ENCODE results near the gene FCER2.

The FCER2 gene

GRCh38 chr19:7699417-7700401 lies 2.2 kb downstream of the FCER2 start:
- DNase-seq (ENCODE audit: low read depth) = no peak

GRCh38 chr19:7699003-7699402 lies 2.9 kb downstream of the FCER2 start:
- no peak for DNase-seq (ENCODE audit: low read depth)

GRCh38 chr19:7698583-7698982 lies 3.3 kb downstream of the FCER2 start:
- no peak for DNase-seq (ENCODE audit: low read depth)

GRCh38 chr19:7697721-7698287 lies 4.1 kb downstream of the FCER2 start:
- DNase-seq (ENCODE audit: low read depth) = no peak

GRCh38 chr19:7694499-7694898 lies 7.4 kb downstream of the FCER2 start:
- no peak for DNase-seq (ENCODE audit: low read depth)

GRCh38 chr19:7692417-7693088 lies 9.4 kb downstream of the FCER2 start:
- no peak for DNase-seq (ENCODE audit: low read depth)

GRCh38 chr19:7691497-7691896 lies 10.4 kb downstream of the FCER2 start:
- DNase-seq (ENCODE audit: low read depth) = no peak

GRCh38 chr19:7690779-7691258 lies 11.1 kb downstream of the FCER2 start:
- DNase-seq (ENCODE audit: low read depth) = no peak

- DNase-seq (ENCODE audit: low read depth) = no peak
Observed at GRCh38 chr19:7689165-7689564, 12.8 kb downstream of the FCER2 start.

- no peak for DNase-seq (ENCODE audit: low read depth)
Observed at GRCh38 chr19:7687177-7687576, 14.8 kb downstream of the FCER2 start.

GRCh38 chr19:7685546-7686445 lies 16.1 kb downstream of the FCER2 start:
- no peak for DNase-seq (ENCODE audit: low read depth)

- no peak for DNase-seq (ENCODE audit: low read depth)
Observed at GRCh38 chr19:7682175-7682855, 19.6 kb downstream of the FCER2 start.

- peak; percentile 66 for DNase-seq (ENCODE audit: low read depth)
Observed at GRCh38 chr19:7681340-7682174, 20.4 kb downstream of the FCER2 start.

GRCh38 chr19:7680606-7681339 lies 21.2 kb downstream of the FCER2 start, which contains the start of gene TRAPPC5:
TRAPPC5 (plus strand) TSS chr19:7680833; CDS start chr19:7682254, 1,421 bp downstream.
- DNase-seq (ENCODE audit: low read depth) = peak; percentile 63

- DNase-seq (ENCODE audit: low read depth) = no peak
Observed at GRCh38 chr19:7679771-7680605, 21.9 kb downstream of the FCER2 start.

GRCh38 chr19:7678971-7679751 lies 22.8 kb downstream of the FCER2 start:
- peak; percentile 41 for DNase-seq (ENCODE audit: low read depth)

- DNase-seq (ENCODE audit: low read depth) = no peak
Observed at GRCh38 chr19:7677669-7678311, 24.1 kb downstream of the FCER2 start.
